ENCODE data around the gene SCG2. TPM values are rescaled to one million over a fixed set of nuclear protein-coding genes. Genes with fewer than 3 reads are reported as not detected.

SCG2 gene, protein sequence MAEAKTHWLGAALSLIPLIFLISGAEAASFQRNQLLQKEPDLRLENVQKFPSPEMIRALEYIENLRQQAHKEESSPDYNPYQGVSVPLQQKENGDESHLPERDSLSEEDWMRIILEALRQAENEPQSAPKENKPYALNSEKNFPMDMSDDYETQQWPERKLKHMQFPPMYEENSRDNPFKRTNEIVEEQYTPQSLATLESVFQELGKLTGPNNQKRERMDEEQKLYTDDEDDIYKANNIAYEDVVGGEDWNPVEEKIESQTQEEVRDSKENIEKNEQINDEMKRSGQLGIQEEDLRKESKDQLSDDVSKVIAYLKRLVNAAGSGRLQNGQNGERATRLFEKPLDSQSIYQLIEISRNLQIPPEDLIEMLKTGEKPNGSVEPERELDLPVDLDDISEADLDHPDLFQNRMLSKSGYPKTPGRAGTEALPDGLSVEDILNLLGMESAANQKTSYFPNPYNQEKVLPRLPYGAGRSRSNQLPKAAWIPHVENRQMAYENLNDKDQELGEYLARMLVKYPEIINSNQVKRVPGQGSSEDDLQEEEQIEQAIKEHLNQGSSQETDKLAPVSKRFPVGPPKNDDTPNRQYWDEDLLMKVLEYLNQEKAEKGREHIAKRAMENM
- total RNA-seq = under 0.01 and 0.53 TPM in 2 replicates

GRCh38 chr2:223601932-223602666, at the start of gene SCG2:
Gene SCG2, minus strand, starts transcription at chr2:223602361. Its CDS starts 3,079 bp downstream, at chr2:223599282.

Other genes starting within 250 kb of the SCG2 start
- 2.3 and 5.0 TPM in 2 replicates for gene AP1S3, start 235.2 kb upstream of the SCG2 start, total RNA-seq

Measured in myometrial cell (primary cell).